Upper lobe of right lung (tissue), 1 donor: ENCODE measurements around the gene NKPD1. TPM values are rescaled to one million over a fixed set of nuclear protein-coding genes. Genes with fewer than 3 reads are reported as not detected.

ENCODE experiments used
- ATAC-seq: fragments of 200-7000 bp; cut with Tn5 transposase; one replicate; pipeline ENCODE4 v1.9.1; 2020; ENCODE audit warnings: mild to moderate bottlenecking, moderate library complexity
- DNase-seq: peaks from one replicate; pipeline ENCODE4 v3.0.0-alpha.2; 2020
- H3K27ac ChIP-seq: fragments of 200-600 bp; one replicate; pipeline ENCODE4 v1.8.0; 2022
- H3K27me3 ChIP-seq: fragments of 200-600 bp; one replicate; pipeline ENCODE4 v1.8.0; 2022; ENCODE audit warnings: mild to moderate bottlenecking
- H3K36me3 ChIP-seq: fragments of 200-600 bp; one replicate; pipeline ENCODE4 v1.8.0; 2022
- H3K4me1 ChIP-seq: fragments of 200-600 bp; one replicate; pipeline ENCODE4 v1.8.0; 2022
- H3K4me3 ChIP-seq: fragments of 200-600 bp; one replicate; pipeline ENCODE4 v1.8.0; 2022; ENCODE audit warnings: mild to moderate bottlenecking
- H3K9me3 ChIP-seq: fragments of 200-600 bp; one replicate; pipeline ENCODE4 v1.8.0; 2022
- CTCF ChIP-seq: fragments of 200-600 bp; IDR thresholded peaks from one replicate; pipeline ENCODE4 v1.8.0; 2022; ENCODE audit warnings: antibody characterized with exemption
- intact Hi-C: fragments of 100-400 bp; cut with DNase I; formaldehyde crosslinking; loops from one replicate; pipeline ENCODE4 v1.11.0; 2022
- total RNA-seq: library from RNA; stranded (reverse); fragmentation: NEBNext Ultra II Directional; extraction: Animal tissue kit (Norgen Biotek cat#: 25700); gene quantifications from one replicate; pipeline ENCODE4 v1.2.1, GENCODE V29; 2021
- donor health status: DM: no; HTN: yes; CAD: no; lungs with severe emphysema.

Gene NKPD1
- total RNA-seq, 1 donor from 2014 or later = not detected

GRCh38 chr19:45147835-45148676 lies 12.7 kb downstream of the NKPD1 start:
- DNase-seq = no peak
- no peak overlapping the region for H3K27ac ChIP-seq
- H3K4me1 ChIP-seq = peaks cover 13% of the 10 kb centered on the region
- no peak for ATAC-seq
- H3K9me3 ChIP-seq = no peaks in the 10 kb centered on the region
- no peak for TF ChIP-seq CTCF
- no peak overlapping the region for H3K4me3 ChIP-seq
- peaks cover 15% of the 10 kb centered on the region for H3K36me3 ChIP-seq
- H3K27me3 ChIP-seq = peaks cover 22% of the 10 kb centered on the region
- intact Hi-C loops = no loop called here

- intact Hi-C loops = no loop called here
- no peaks in the 10 kb centered on the region for H3K9me3 ChIP-seq
- no peak for DNase-seq
- peaks cover 25% of the 10 kb centered on the region for H3K36me3 ChIP-seq
- no peak overlapping the region for H3K4me3 ChIP-seq
- no peak overlapping the region for H3K27ac ChIP-seq
- TF ChIP-seq CTCF = no peak
- H3K27me3 ChIP-seq = peaks cover 9% of the 10 kb centered on the region
- no peak for ATAC-seq
- H3K4me1 ChIP-seq = no peaks in the 10 kb centered on the region
Measured at GRCh38 chr19:45146741-45147205, 14.0 kb downstream of the NKPD1 start.

GRCh38 chr19:45146251-45146650 lies 14.5 kb downstream of the NKPD1 start:
- Histone ChIP-seq H3K27ac (no peak overlapping the region), H3K4me3 (no peak overlapping the region), H3K36me3 (peaks cover 25% of the 10 kb centered on the region), H3K4me1 (no peaks in the 10 kb centered on the region), H3K9me3 (no peaks in the 10 kb centered on the region), H3K27me3 (peaks cover 4% of the 10 kb centered on the region)
- DNase-seq (no peak), ATAC-seq (no peak)
- intact Hi-C loops = no loop called here
- no peak for TF ChIP-seq CTCF

GRCh38 chr19:45145270-45146189 lies 15.3 kb downstream of the NKPD1 start:
- DNase-seq (no peak), ATAC-seq (no peak)
- TF ChIP-seq CTCF = no peak
- Histone ChIP-seq H3K9me3 (no peaks in the 10 kb centered on the region), H3K27me3 (no peaks in the 10 kb centered on the region), H3K4me1 (no peaks in the 10 kb centered on the region), H3K27ac (no peak overlapping the region), H3K4me3 (no peak overlapping the region), H3K36me3 (peaks cover 25% of the 10 kb centered on the region)
- intact Hi-C loops = no loop called here

- Histone ChIP-seq H3K4me1 (no peaks in the 10 kb centered on the region), H3K27ac (no peak overlapping the region), H3K4me3 (no peak overlapping the region), H3K27me3 (no peaks in the 10 kb centered on the region), H3K36me3 (peaks cover 25% of the 10 kb centered on the region), H3K9me3 (no peaks in the 10 kb centered on the region)
- ATAC-seq (no peak), DNase-seq (no peak)
- TF ChIP-seq CTCF = no peak
- intact Hi-C loops = no loop called here
Measured at GRCh38 chr19:45144431-45145269, 16.1 kb downstream of the NKPD1 start.
